ENCODE results near the gene NUDCD3. TPM values are rescaled to one million over a fixed set of nuclear protein-coding genes. Genes with fewer than 3 reads are reported as not detected.

Gene NUDCD3
- total RNA-seq, 1 experiment from 2014 or later = 82.3 TPM

DNA sequence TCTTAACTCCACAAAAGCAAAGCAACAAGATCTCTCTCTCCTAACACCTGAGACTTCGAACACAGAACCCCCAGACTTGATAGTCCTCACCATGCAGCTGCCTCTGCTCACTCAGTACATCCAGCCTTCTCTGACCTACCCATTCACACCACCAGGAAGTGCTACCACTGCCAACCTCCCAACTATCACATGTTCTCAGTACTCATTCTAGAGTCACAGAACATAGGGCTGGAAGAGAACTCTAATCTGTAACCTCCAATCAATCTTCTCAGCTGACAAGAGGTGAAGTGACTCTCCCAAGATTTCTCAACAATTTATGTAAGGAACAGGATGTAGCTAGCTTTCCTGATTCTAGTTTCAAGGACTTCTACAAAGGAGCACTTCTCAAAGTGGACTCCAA is 3.8 kb downstream of the NUDCD3 start:
- ATAC-seq (no peak), DNase-seq (no peak)
- Histone ChIP-seq H2AFZ (ENCODE audit: low read length) (no peak overlapping the region), H3K27me3 (ENCODE audit: low read length) (no peaks in the 10 kb centered on the region), H3K9ac (ENCODE audit: low read length) (no peak overlapping the region), H3K27ac (ENCODE audit: low read length) (no peak overlapping the region), H3K9me3 (ENCODE audit: low read length) (no peaks in the 10 kb centered on the region), H3K79me2 (ENCODE audit: low read length) (peaks cover 83% of the 10 kb centered on the region), H4K20me1 (ENCODE audit: low read length) (peaks cover 10% of the 10 kb centered on the region; the same call in 1 of the 2 replicates), H3F3A (ENCODE audit: low read length, unreplicated experiment) (no peaks in the 10 kb centered on the region), H3K36me3 (ENCODE audit: low read depth, low read length) (peaks cover 37% of the 10 kb centered on the region), H3K4me3 (ENCODE audit: low read length) (no peak overlapping the region), H3K9me2 (replicated peaks; ENCODE audit: low read length) (no peaks in the 10 kb centered on the region), H3K4me1 (ENCODE audit: insufficient read depth, low read length) (peaks cover 12% of the 10 kb centered on the region), H3K4me2 (ENCODE audit: low read length) (peak overlapping the region; percentile 8; the same call in 1 of the 2 replicates)
- intact Hi-C loops (cut with micrococcal nuclease) = loop anchor here (5.0 kb wide), 1 partner anchor 81 kb away; no protein-coding TSS in a partner anchor
- BruUV-seq (replicated peaks) = no TSS peak
- ChIA-PET CTCF (no interaction called here), POLR2A (ENCODE audit: unreplicated experiment) (no interaction called here)
- TF ChIP-seq EZH2phosphoT487 (IDR thresholded peaks at IDR 0.05; ENCODE audit: borderline replicate concordance, low read length) (no peak), EZH2 (IDR thresholded peaks at IDR 0.05; ENCODE audit: low read length, unreplicated experiment) (no peak)
- TF ChIP-seq, protein P1, sequence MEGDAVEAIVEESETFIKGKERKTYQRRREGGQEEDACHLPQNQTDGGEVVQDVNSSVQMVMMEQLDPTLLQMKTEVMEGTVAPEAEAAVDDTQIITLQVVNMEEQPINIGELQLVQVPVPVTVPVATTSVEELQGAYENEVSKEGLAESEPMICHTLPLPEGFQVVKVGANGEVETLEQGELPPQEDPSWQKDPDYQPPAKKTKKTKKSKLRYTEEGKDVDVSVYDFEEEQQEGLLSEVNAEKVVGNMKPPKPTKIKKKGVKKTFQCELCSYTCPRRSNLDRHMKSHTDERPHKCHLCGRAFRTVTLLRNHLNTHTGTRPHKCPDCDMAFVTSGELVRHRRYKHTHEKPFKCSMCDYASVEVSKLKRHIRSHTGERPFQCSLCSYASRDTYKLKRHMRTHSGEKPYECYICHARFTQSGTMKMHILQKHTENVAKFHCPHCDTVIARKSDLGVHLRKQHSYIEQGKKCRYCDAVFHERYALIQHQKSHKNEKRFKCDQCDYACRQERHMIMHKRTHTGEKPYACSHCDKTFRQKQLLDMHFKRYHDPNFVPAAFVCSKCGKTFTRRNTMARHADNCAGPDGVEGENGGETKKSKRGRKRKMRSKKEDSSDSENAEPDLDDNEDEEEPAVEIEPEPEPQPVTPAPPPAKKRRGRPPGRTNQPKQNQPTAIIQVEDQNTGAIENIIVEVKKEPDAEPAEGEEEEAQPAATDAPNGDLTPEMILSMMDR (conservative IDR thresholded peaks at IDR 0.05; ENCODE audit: low read depth, low read length) = no peak

DNA sequence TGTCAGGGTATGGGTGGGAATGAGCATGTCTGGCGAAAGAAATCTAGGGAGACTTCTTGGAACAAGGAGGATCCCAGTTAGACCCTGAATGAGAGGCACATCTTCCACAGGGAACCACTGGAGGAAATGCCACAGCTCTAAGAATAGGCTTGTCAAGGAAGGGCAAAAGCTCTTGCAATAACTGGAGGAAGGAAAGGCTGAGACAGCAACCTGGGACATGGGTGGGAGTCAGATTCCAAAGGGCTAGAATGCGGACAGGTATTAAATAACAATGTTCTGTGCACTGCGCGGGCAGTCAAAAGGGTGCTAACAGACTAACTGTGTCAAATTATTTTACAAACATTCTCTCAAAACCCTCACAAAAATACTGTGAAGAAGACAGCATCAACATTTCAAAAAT is 4.5 kb downstream of the NUDCD3 start:
- Histone ChIP-seq H3K9ac (ENCODE audit: low read length) (no peak overlapping the region), H3K27ac (ENCODE audit: low read length) (no peak overlapping the region), H2AFZ (ENCODE audit: low read length) (no peak overlapping the region), H3K4me1 (ENCODE audit: insufficient read depth, low read length) (peaks cover 7% of the 10 kb centered on the region), H3F3A (ENCODE audit: low read length, unreplicated experiment) (no peaks in the 10 kb centered on the region), H3K27me3 (ENCODE audit: low read length) (no peaks in the 10 kb centered on the region), H3K79me2 (ENCODE audit: low read length) (peaks cover 86% of the 10 kb centered on the region), H3K36me3 (ENCODE audit: low read depth, low read length) (peaks cover 44% of the 10 kb centered on the region), H3K9me3 (ENCODE audit: low read length) (no peaks in the 10 kb centered on the region), H3K4me3 (ENCODE audit: low read length) (no peak overlapping the region), H4K20me1 (ENCODE audit: low read length) (peaks cover 10% of the 10 kb centered on the region; the same call in 1 of the 2 replicates), H3K9me2 (replicated peaks; ENCODE audit: low read length) (no peaks in the 10 kb centered on the region), H3K4me2 (ENCODE audit: low read length) (no peak overlapping the region)
- TF ChIP-seq, protein P1 (conservative IDR thresholded peaks at IDR 0.05; ENCODE audit: low read depth, low read length) = no peak
- no peak for TF ChIP-seq EZH2phosphoT487 (IDR thresholded peaks at IDR 0.05; ENCODE audit: borderline replicate concordance, low read length)
- TF ChIP-seq EZH2 (IDR thresholded peaks at IDR 0.05; ENCODE audit: low read length, unreplicated experiment) = no peak
- intact Hi-C loops (cut with micrococcal nuclease) = loop anchor here (5.0 kb wide), 1 partner anchor 81 kb away; no protein-coding TSS in a partner anchor
- DNase-seq (no peak), ATAC-seq (no peak)
- CTCF ChIA-PET = no interaction called here
- BruUV-seq (replicated peaks) = no TSS peak
- POLR2A ChIA-PET (ENCODE audit: unreplicated experiment) = no interaction called here

DNA sequence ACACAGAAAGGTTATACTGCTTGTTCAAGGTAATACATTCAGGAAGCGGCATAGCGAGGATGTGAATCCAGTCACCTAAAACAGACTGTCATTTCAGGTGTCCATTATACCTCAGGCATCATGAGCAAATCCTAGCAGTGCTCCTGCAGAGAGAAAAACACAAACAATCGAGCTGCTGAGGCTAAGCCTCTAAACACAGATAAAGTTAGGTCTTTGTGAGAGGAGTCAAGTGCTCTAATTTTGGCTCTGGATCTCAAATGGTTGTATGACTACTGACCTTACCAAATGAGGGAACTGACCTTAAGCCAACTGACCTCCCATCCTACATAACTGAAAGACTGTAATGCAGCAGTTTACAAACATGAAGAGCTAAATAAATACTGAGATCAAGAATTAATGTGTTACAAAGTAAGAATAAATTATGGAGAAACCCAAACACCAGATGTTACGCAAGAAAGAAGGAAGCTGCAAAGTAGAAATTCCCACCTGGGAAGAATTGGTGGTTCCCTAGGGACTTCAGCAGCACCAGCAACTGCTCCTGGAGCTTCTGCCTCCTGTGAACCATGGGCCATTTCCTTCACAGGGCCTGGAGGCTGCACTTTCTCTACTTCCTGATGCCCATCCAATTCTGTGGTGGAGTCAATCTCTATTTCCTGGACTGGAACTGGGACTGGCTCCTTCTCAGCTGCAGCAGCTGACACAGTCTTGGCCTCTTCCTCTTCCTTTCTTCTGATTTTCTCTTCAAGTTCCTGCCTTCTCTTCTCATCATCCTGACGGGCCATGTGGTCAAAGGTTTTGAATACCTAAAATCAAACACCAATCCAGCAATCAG is 5.8 kb downstream of the NUDCD3 start:
- Histone ChIP-seq H3K4me1 (ENCODE audit: insufficient read depth, low read length) (peaks cover 5% of the 10 kb centered on the region), H3K9ac (ENCODE audit: low read length) (no peak overlapping the region), H3K9me3 (ENCODE audit: low read length) (no peaks in the 10 kb centered on the region), H3F3A (ENCODE audit: low read length, unreplicated experiment) (no peaks in the 10 kb centered on the region), H3K9me2 (replicated peaks; ENCODE audit: low read length) (no peaks in the 10 kb centered on the region), H3K27me3 (ENCODE audit: low read length) (no peaks in the 10 kb centered on the region), H4K20me1 (ENCODE audit: low read length) (peaks cover 10% of the 10 kb centered on the region; the same call in 1 of the 2 replicates), H3K4me3 (ENCODE audit: low read length) (no peak overlapping the region), H3K79me2 (ENCODE audit: low read length) (peaks cover 80% of the 10 kb centered on the region), H3K4me2 (ENCODE audit: low read length) (no peak overlapping the region), H3K27ac (ENCODE audit: low read length) (no peak overlapping the region), H3K36me3 (ENCODE audit: low read depth, low read length) (peaks cover 47% of the 10 kb centered on the region), H2AFZ (ENCODE audit: low read length) (no peak overlapping the region)
- no peak for TF ChIP-seq EZH2 (IDR thresholded peaks at IDR 0.05; ENCODE audit: low read length, unreplicated experiment)
- no peak for TF ChIP-seq EZH2phosphoT487 (IDR thresholded peaks at IDR 0.05; ENCODE audit: borderline replicate concordance, low read length)
- TF ChIP-seq, protein P1 (conservative IDR thresholded peaks at IDR 0.05; ENCODE audit: low read depth, low read length) = no peak
- no TSS peak for BruUV-seq (replicated peaks)
- ChIA-PET POLR2A (ENCODE audit: unreplicated experiment) (no interaction called here), CTCF (no interaction called here)
- no peak for ATAC-seq
- DNase-seq = no peak
- intact Hi-C loops (cut with micrococcal nuclease) = loop anchor here (5.0 kb wide), 1 partner anchor 83 kb away; no protein-coding TSS in a partner anchor

Data from PC-3 (cell line).